Body of pancreas (tissue), 4 donors: ENCODE data around the gene RNF138. TPM values are rescaled to one million over a fixed set of nuclear protein-coding genes. Genes with fewer than 3 reads are reported as not detected.
A peak's percentile ranks its signal among the peaks of the same experiment; 100 is the strongest.
"Not testable (repeated sequence)": the region's sequence is repeated elsewhere in the genome, so short reads cannot be mapped to it uniquely, and the experiment has no call there.

Source experiments
- ATAC-seq: fragments of 150-250 bp; one replicate; pipeline ENCODE4 v1.9.1; 2016
- DNase-seq, 4 donors: peaks; one replicate each; pipeline ENCODE4 v3.0.0-alpha.2; 2019
- H3K27ac ChIP-seq, 4 donors: fragments of 200-600 bp; sonication (generic); 1 replicate in 3 of 4; 2 replicates in 1 of 4; pipeline versions ENCODE4 v1.5.1 to v1.6.1; 2016 to 2019; ENCODE audit warnings: mild to moderate bottlenecking in 1 of 4, mixed read lengths in 1 of 4, moderate library complexity in 1 of 4
- H3K27me3 ChIP-seq, 2 donors: fragments of 200-600 bp; sonication (generic); one replicate each; pipeline ENCODE4 v1.6.0; 2016; ENCODE audit warnings: mild to moderate bottlenecking in 1 of 2
- H3K36me3 ChIP-seq, 2 donors: fragments of 200-600 bp; sonication (generic); replicated peaks in 1 of 2; 2 replicates each; pipeline ENCODE4 v1.5.1; 2016; ENCODE audit warnings: low read depth in 2 of 2; ENCODE audit not compliant: insufficient read depth in 1 of 2
- H3K4me1 ChIP-seq: fragments of 200-600 bp; sonication (generic); one replicate; pipeline ENCODE4 v1.6.0; 2016
- H3K4me3 ChIP-seq, 2 donors: fragments of 200-600 bp; sonication (generic); 1 replicate in 1 of 2; 2 replicates in 1 of 2; pipeline ENCODE4 v1.5.1; 2016 to 2019
- H3K9me3 ChIP-seq, 3 donors: fragments of 200-600 bp; sonication (generic); 1 replicate in 2 of 3; 2 replicates in 1 of 3; pipeline ENCODE4 v1.5.1; 2016
- POLR2A ChIP-seq, 3 donors: fragments of 450-650 bp; IDR thresholded peaks; one replicate each; pipeline ENCODE4 v1.6.1; 2016; ENCODE audit warnings: antibody characterized with exemption in 3 of 3, mild to moderate bottlenecking in 2 of 3
- WGBS, 2 donors: methylation state at CpG; one replicate each; pipeline ENCODE4 v1.1.5; 2017; 5-methylcytosine and 5-hydroxymethylcytosine counted together
- intact Hi-C: fragments of 100-400 bp; cut with DNase I; formaldehyde crosslinking; loops from one replicate; pipeline ENCODE4 v1.15.1; 2023
- total RNA-seq, 2 donors: library from RNA; depleted of rRNA; stranded (reverse); fragments of >200 nt; gene quantifications; one replicate each; pipeline ENCODE4 v1.1.0, GENCODE V29; 2016
- TF ChIP-seq, protein P1 (sequence below), 7 experiments: fragments of 450-650 bp in 4 of 7; fragments of 200-600 bp in 3 of 7; sonication (generic) in 3 of 7; IDR thresholded peaks; one replicate each; pipeline ENCODE4 v1.5.1; 2016 to 2019; ENCODE audit warnings: antibody characterized with exemption in 7 of 7

RNF138 gene
- total RNA-seq, 2 donors from 2014 or later = 5.3 to 10.4 TPM

DNA sequence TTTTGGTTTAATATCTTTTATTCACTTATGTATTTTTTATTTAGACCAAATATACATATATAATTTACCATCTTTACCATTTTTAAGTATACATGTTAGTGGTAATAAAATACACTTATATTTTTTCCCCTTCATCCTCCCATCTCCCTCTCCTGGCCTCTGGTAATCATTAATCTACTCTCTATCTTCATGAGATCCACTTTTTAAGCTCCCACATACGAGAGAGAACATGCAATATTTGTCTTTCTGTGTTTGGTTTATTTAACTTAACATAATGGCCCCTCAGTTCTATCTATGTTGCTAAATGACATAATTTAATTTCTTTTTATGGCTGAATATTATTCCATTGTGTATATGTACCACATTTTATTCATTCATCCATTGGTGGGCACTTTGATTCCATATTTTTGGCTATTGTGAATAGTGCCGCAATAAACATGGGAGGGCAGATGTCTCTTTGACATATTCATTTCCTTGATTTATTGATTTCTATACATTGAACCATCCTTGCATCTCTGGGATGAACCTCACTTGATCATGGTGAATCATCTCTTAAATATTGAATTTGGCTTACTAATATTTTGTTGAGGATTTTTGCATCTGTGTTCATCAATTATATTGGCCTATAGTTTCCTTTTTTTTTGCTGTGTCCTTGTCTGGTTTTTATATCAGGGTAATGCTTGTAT is 56.7 kb downstream of the RNF138 start:
- no peak for DNase-seq
- no peak for ATAC-seq
- Histone ChIP-seq H3K4me1 (no peaks in the 10 kb centered on the region), H3K4me3 (no peak overlapping the region), H3K27me3 (no peaks in the 10 kb centered on the region), H3K36me3 (no peaks in the 10 kb centered on the region), H3K9me3 (no peaks in the 10 kb centered on the region), H3K27ac (no peak overlapping the region)
- 36 to 73% methylated on average over 2 of the region's 2 CpGs for whole genome bisulfite sequencing, 2 donors
- intact Hi-C loops = no loop called here
- TF ChIP-seq POLR2A (IDR thresholded peaks at IDR 0.05) = no peak

DNA sequence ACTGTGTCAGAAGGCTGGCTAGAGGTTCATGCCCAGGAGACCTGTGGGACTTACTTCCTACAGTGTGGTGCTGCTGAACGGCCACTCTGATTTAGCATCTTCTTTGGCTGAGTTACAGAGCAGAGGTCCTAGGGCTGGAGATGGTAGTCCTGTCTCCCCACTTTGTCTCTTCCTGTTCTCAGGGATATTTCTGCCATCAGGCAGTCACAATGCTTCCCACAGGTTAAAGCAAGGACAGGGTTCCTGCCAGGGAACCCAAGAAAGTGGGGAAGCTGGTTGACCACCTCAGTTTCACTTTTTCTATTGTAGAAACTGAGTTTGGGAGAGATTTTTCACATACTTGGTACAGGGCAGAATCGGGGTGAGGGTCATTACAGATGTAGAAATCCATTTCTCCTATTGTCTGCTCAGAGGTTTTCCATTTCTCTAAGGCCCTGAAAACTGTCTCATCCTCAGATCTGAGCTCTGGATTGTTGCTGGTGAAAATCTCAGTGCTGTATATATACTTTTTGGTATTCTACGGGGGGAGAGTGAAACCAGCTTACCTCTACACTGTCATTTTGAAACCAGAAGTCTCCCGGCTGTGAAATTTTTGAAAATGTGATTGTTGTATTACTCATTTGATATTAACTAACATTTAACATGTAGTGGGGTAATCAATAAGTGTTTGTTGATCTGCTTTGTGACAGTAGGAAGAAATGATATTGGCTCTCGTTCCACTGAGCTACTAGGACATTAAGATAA is 61.2 kb downstream of the RNF138 start:
- Histone ChIP-seq H3K4me3 (no peak overlapping the region), H3K27ac (no peak overlapping the region), H3K36me3 (no peaks in the 10 kb centered on the region), H3K9me3 (no peaks in the 10 kb centered on the region), H3K4me1 (peaks cover 2% of the 10 kb centered on the region), H3K27me3 (no peaks in the 10 kb centered on the region)
- WGBS, 2 donors = 70 to 72% methylated on average over 5 of the region's 5 CpGs
- ATAC-seq (no peak), DNase-seq (no peak)
- intact Hi-C loops = no loop called here
- TF ChIP-seq, protein P1, sequence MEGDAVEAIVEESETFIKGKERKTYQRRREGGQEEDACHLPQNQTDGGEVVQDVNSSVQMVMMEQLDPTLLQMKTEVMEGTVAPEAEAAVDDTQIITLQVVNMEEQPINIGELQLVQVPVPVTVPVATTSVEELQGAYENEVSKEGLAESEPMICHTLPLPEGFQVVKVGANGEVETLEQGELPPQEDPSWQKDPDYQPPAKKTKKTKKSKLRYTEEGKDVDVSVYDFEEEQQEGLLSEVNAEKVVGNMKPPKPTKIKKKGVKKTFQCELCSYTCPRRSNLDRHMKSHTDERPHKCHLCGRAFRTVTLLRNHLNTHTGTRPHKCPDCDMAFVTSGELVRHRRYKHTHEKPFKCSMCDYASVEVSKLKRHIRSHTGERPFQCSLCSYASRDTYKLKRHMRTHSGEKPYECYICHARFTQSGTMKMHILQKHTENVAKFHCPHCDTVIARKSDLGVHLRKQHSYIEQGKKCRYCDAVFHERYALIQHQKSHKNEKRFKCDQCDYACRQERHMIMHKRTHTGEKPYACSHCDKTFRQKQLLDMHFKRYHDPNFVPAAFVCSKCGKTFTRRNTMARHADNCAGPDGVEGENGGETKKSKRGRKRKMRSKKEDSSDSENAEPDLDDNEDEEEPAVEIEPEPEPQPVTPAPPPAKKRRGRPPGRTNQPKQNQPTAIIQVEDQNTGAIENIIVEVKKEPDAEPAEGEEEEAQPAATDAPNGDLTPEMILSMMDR (IDR thresholded peaks at IDR 0.05) = no peak
- TF ChIP-seq POLR2A (IDR thresholded peaks at IDR 0.05) = no peak

DNA sequence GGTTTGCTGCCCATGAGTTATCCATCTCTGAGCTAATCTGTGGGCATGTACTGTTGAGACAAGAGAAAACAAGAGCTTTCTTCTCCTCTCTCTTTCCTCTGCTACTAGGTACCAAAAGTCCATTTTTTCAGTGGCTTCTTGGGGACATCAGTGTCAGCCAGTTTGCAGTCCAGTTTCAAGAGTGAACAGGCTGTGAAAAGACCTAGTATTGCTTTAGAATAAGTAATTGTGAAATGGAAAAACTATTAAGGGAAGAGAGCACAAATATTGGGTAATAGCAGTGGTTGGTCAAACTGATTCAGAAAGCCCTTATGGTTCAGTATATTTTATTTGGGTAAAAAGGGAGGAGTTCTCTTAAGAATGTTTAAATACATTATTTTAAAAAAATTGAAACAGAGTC is 65.2 kb downstream of the RNF138 start:
- H3K27ac ChIP-seq = no peak overlapping the region
- H3K9me3 ChIP-seq = no peaks in the 10 kb centered on the region
- ATAC-seq (no peak), DNase-seq (no peak)
- no peaks in the 10 kb centered on the region for H3K36me3 ChIP-seq
- TF ChIP-seq, protein P1 (IDR thresholded peaks at IDR 0.05) = no peak
- TF ChIP-seq POLR2A (IDR thresholded peaks at IDR 0.05) = no peak
- no peaks in the 10 kb centered on the region for H3K27me3 ChIP-seq
- no peak overlapping the region for H3K4me3 ChIP-seq
- peaks cover 8% of the 10 kb centered on the region for H3K4me1 ChIP-seq
- intact Hi-C loops = no loop called here

DNA sequence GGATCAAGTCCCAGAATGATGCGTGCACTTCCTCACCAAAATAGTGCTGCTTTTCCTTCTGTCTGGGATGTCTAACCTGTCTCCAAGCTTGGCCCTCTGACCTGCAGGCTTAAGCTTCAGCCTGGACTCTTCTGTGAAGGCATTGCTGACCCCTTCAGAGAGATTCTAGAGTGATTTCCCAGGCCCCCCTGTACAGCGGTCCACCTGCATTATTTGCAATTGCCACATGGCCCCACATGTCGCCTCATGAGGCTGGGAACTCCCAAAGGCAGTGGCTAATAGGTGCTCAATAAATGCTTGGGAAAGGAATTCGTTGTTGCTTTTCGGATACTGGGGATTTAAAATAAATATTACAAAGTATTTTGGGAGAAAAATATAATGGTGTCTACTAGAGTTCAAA is 65.9 kb downstream of the RNF138 start:
- ATAC-seq (no peak), DNase-seq (no peak)
- intact Hi-C loops = no loop called here
- TF ChIP-seq, protein P1 (IDR thresholded peaks at IDR 0.05) = no peak
- no peak for TF ChIP-seq POLR2A (IDR thresholded peaks at IDR 0.05)
- Histone ChIP-seq H3K27me3 (no peaks in the 10 kb centered on the region), H3K4me1 (peaks cover 8% of the 10 kb centered on the region), H3K4me3 (no peak overlapping the region), H3K27ac (no peak overlapping the region), H3K36me3 (no peaks in the 10 kb centered on the region), H3K9me3 (no peaks in the 10 kb centered on the region)
- 57 to 62% methylated on average over 5 of the region's 5 CpGs for WGBS, 2 donors

DNA sequence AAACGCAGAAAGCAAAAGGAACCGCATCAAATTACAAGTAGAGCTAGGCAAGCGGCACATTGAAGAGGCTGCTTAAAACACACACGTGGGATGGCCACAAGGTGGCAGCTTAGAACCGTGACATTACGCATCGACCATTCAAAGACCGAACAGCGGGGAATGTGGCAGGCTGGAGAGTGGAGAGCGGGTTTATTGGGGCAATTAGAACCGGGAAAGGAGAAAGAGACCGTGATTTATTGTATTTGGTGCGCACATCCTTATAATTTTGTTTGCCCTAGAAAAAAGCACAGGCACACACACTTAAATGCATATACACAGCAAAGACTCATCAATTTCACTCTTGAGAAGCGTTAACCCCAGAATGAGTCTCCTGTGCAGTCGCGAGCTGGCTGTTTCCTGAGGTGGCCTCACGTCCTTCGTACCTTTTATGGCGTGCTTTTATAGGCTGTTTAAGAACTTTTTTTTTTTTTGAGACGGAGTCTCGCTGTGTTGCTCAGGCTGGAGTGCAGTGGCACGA is 66.5 kb downstream of the RNF138 start:
- no peak for TF ChIP-seq POLR2A (IDR thresholded peaks at IDR 0.05)
- TF ChIP-seq, protein P1 (IDR thresholded peaks at IDR 0.05) = peak; percentile 64 to 95 (median 90)
- Histone ChIP-seq H3K4me1 (peaks cover 8% of the 10 kb centered on the region), H3K27ac (no peak overlapping the region), H3K36me3 (no peaks in the 10 kb centered on the region), H3K27me3 (no peaks in the 10 kb centered on the region), H3K4me3 (no peak overlapping the region), H3K9me3 (no peaks in the 10 kb centered on the region)
- DNase-seq = peak; percentile 80 to 87 (median 82)
- intact Hi-C loops = loop anchor here (2.0 kb wide), 1 partner anchor 395 kb away; no protein-coding TSS in a partner anchor
- WGBS, 2 donors = 8 to 12% methylated on average over 22 of the region's 22 CpGs
- ATAC-seq = peak; percentile 98

DNA sequence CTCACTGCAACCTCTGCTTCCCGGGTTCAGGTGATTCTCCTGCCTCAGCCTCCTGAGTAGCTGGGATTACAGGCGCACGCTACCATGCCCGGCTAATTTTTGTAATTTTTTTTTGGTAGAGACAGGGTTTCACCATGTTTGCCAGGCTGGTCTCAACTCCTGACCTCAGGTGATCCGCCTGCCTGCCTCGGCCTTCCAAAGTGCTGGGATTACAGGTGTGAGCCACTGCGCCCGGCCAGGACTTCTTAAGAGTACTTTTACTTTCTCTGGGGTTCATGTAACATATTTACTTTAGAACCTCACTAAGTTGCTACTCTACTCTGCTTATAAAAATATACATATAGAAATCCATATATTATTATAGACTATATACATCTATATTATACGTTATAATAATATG is 67.0 kb downstream of the RNF138 start:
- H3K4me1 ChIP-seq, H3K27me3 ChIP-seq, DNase-seq, H3K27ac ChIP-seq, H3K4me3 ChIP-seq, H3K9me3 ChIP-seq, ATAC-seq, H3K36me3 ChIP-seq: not testable (repeated sequence)
- WGBS, 2 donors = 69 to 78% methylated on average over 9 of the region's 9 CpGs
- intact Hi-C loops = loop anchor here (2.0 kb wide), 1 partner anchor 394 kb away; no protein-coding TSS in a partner anchor
